ENCODE results near the gene SH3BP5.

DNA sequence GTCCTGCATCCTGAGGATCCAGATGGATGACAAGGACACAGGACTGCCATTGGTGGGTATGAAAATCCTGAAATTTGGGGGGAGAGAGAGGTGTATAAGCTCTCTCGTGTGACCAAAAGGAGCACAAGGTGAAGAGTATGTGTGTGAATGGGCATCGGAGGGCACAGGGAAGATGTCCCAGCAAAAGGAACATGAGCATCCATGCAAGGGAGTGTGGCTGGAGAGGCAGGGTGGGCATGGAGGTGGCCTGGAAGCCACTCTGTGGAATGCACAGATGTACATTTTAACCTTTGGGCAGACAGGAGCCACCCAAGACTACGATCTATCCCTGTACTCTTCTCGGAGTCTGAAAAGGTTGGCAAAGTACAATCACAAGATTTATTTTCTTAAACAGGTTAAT is 71.9 kb downstream of the SH3BP5 start:
- TF ChIP-seq EZH2 (IDR thresholded peaks at IDR 0.05; ENCODE audit: insufficient read depth, poor library complexity, severe bottlenecking) (no peak), EZH2phosphoT487 (IDR thresholded peaks at IDR 0.05; ENCODE audit: insufficient read depth, low read depth) (no peak)
